ENCODE data around the gene ALDH3A2. TPM values are rescaled to one million over a fixed set of nuclear protein-coding genes. Genes with fewer than 3 reads are reported as not detected.

ALDH3A2 gene
- total RNA-seq, 2 experiments from 2014 or later, result 29.7 to 41.1 TPM

DNA sequence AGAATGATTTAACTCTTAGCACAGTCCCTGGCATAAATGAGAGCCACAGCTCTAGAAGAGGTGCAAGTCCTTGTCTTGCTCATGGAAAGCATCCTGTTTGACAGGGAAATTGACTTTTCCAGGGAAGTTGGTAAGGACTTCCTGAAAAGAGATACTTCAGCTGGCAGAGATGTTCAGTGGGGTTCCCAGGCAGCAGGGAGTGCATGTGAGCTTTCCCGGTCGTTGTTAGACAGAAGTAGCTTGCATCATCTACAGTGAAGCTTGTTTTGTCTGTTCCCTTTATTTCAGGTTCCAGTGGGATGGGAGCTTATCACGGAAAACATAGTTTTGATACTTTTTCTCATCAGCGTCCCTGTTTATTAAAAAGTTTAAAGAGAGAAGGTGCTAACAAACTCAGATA, 22.9 kb downstream of the ALDH3A2 start:
- Histone ChIP-seq H3K79me2 (ENCODE audit: insufficient read depth, low read depth, low read length) (no peaks in the 10 kb centered on the region), H3K36me3 (ENCODE audit: insufficient read depth, low read length) (peaks cover 49% of the 10 kb centered on the region; the same call in 1 of the 2 replicates), H2AFZ (ENCODE audit: low read length) (no peak overlapping the region), H3K9me2 (ENCODE audit: insufficient read depth, low read length) (no peaks in the 10 kb centered on the region), H3K4me1 (ENCODE audit: insufficient read depth, low read length, poor library complexity, severe bottlenecking) (no peaks in the 10 kb centered on the region), H3K4me3 (ENCODE audit: low read depth, low read length, poor library complexity, severe bottlenecking) (no peak overlapping the region), H3K27ac (ENCODE audit: low read depth, low read length, poor library complexity, severe bottlenecking) (no peak overlapping the region), H4K20me1 (ENCODE audit: insufficient read depth, low read length) (no peaks in the 10 kb centered on the region), H3K4me2 (ENCODE audit: low read length) (no peak overlapping the region), H3K9me3 (ENCODE audit: low read length) (no peaks in the 10 kb centered on the region)
- intact Hi-C loops (cut with micrococcal nuclease; ENCODE audit: unreplicated experiment), result no loop called here
- no TSS peak for BruUV-seq (replicated peaks)
- ChIA-PET POLR2A (interaction anchor here (0.7 to 1.7 kb wide), 3 partner anchors 11 to 209 kb away, joined by 3 to 4 read pairs (median 4); no protein-coding TSS in a partner anchor), CTCF (ENCODE audit: unreplicated experiment) (no interaction called here)
- no peak for DNase-seq (ENCODE audit: low spot score)
- TF ChIP-seq, protein P1, sequence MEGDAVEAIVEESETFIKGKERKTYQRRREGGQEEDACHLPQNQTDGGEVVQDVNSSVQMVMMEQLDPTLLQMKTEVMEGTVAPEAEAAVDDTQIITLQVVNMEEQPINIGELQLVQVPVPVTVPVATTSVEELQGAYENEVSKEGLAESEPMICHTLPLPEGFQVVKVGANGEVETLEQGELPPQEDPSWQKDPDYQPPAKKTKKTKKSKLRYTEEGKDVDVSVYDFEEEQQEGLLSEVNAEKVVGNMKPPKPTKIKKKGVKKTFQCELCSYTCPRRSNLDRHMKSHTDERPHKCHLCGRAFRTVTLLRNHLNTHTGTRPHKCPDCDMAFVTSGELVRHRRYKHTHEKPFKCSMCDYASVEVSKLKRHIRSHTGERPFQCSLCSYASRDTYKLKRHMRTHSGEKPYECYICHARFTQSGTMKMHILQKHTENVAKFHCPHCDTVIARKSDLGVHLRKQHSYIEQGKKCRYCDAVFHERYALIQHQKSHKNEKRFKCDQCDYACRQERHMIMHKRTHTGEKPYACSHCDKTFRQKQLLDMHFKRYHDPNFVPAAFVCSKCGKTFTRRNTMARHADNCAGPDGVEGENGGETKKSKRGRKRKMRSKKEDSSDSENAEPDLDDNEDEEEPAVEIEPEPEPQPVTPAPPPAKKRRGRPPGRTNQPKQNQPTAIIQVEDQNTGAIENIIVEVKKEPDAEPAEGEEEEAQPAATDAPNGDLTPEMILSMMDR (conservative IDR thresholded peaks at IDR 0.05; ENCODE audit: low read length), result no peak
- no peak for TF ChIP-seq EZH2phosphoT487 (IDR thresholded peaks at IDR 0.05; ENCODE audit: borderline replicate concordance, low read depth, low read length)

DNA sequence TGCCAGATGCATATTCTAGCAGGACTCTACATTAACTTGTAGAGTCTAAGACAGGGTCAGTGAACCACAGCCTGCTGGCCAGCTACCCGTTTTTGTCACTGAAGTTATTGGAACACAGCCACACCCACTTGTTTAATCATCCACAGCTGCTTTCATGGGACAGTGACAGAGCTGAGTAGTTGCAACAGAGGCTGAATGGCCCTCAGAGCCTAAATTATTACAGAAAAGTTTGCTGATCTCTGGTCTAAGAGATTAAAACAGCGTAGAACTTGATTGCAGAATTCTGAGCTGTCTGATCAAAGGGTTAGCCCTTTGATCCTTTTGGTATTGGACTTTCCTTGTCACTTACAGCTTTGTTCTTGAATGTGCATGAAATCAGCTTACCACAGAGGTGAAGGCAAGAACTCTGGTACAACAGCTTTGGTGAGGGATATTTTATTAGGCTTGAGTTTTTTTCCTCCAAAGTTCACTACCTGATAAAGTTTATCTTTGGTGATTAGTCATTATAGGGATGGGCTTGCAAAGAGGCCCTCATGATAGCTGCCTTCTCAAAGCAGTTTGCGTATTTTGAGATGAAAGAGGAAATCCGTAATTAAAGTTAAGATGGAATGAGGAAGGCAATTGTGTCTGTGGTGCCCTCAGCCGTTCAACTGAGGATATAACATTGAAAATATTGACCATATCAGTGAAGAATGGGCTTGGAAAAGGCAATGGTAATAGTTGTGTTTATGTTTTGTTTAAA, 23.6 kb downstream of the ALDH3A2 start:
- H3K9me3 ChIP-seq (ENCODE audit: low read length), result no peaks in the 10 kb centered on the region
- no peak overlapping the region for H3K27ac ChIP-seq (ENCODE audit: low read depth, low read length, poor library complexity, severe bottlenecking)
- no peak for DNase-seq (ENCODE audit: low spot score)
- TF ChIP-seq, protein P1 (conservative IDR thresholded peaks at IDR 0.05; ENCODE audit: low read length), result no peak
- TF ChIP-seq EZH2phosphoT487 (IDR thresholded peaks at IDR 0.05; ENCODE audit: borderline replicate concordance, low read depth, low read length), result no peak
- H2AFZ ChIP-seq (ENCODE audit: low read length), result no peak overlapping the region
- POLR2A ChIA-PET, result interaction anchor here (0.7 to 1.7 kb wide), 3 partner anchors 10 to 132 kb away, joined by 3 to 4 read pairs (median 4); no protein-coding TSS in a partner anchor
- no peak overlapping the region for H3K4me3 ChIP-seq (ENCODE audit: low read depth, low read length, poor library complexity, severe bottlenecking)
- CTCF ChIA-PET (ENCODE audit: unreplicated experiment), result no interaction called here
- no peaks in the 10 kb centered on the region for H3K9me2 ChIP-seq (ENCODE audit: insufficient read depth, low read length)
- BruUV-seq (replicated peaks), result no TSS peak
- H3K4me1 ChIP-seq (ENCODE audit: insufficient read depth, low read length, poor library complexity, severe bottlenecking), result no peaks in the 10 kb centered on the region
- intact Hi-C loops (cut with micrococcal nuclease; ENCODE audit: unreplicated experiment), result no loop called here
- no peaks in the 10 kb centered on the region for H4K20me1 ChIP-seq (ENCODE audit: insufficient read depth, low read length)
- no peaks in the 10 kb centered on the region for H3K79me2 ChIP-seq (ENCODE audit: insufficient read depth, low read depth, low read length)
- no peak overlapping the region for H3K4me2 ChIP-seq (ENCODE audit: low read length)
- H3K36me3 ChIP-seq (ENCODE audit: insufficient read depth, low read length), result peaks cover 52% of the 10 kb centered on the region; the same call in 1 of the 2 replicates

DNA sequence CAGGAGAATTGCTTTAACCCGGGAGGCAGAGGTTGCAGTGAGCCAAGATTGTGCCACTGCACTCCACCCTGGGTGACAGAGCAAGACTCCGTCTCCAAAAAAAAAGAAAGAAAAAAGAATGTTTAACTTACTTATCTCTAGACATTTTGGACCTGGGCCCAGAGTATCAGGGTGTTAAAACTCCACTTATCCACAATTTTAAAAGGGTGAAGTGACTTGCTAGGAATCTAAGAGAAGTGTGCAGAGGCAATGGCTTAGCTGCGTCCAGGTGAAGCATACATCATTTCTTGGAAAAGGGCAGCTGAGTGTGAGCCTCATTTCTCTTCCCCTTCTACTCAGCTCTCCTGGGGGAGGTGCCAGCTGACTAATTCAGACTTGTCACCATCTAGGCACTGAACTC, 25.1 kb downstream of the ALDH3A2 start:
- BruUV-seq (replicated peaks), result no TSS peak
- H3K9me3 ChIP-seq (ENCODE audit: low read length), result no peaks in the 10 kb centered on the region
- H2AFZ ChIP-seq (ENCODE audit: low read length), result no peak overlapping the region
- H3K4me1 ChIP-seq (ENCODE audit: insufficient read depth, low read length, poor library complexity, severe bottlenecking), result no peaks in the 10 kb centered on the region
- H3K4me3 ChIP-seq (ENCODE audit: low read depth, low read length, poor library complexity, severe bottlenecking), result no peak overlapping the region
- H3K36me3 ChIP-seq (ENCODE audit: insufficient read depth, low read length), result peaks cover 43% of the 10 kb centered on the region; the same call in 1 of the 2 replicates
- no peaks in the 10 kb centered on the region for H4K20me1 ChIP-seq (ENCODE audit: insufficient read depth, low read length)
- ChIA-PET POLR2A (interaction anchor here (0.5 to 0.6 kb wide), 2 partner anchors 73 to 281 kb away, joined by 4 read pairs; no protein-coding TSS in a partner anchor), CTCF (ENCODE audit: unreplicated experiment) (no interaction called here)
- no peak overlapping the region for H3K4me2 ChIP-seq (ENCODE audit: low read length)
- TF ChIP-seq, protein P1 (conservative IDR thresholded peaks at IDR 0.05; ENCODE audit: low read length), result no peak
- no peak for TF ChIP-seq EZH2phosphoT487 (IDR thresholded peaks at IDR 0.05; ENCODE audit: borderline replicate concordance, low read depth, low read length)
- no peaks in the 10 kb centered on the region for H3K79me2 ChIP-seq (ENCODE audit: insufficient read depth, low read depth, low read length)
- H3K27ac ChIP-seq (ENCODE audit: low read depth, low read length, poor library complexity, severe bottlenecking), result no peak overlapping the region
- H3K9me2 ChIP-seq (ENCODE audit: insufficient read depth, low read length), result no peaks in the 10 kb centered on the region
- no peak for DNase-seq (ENCODE audit: low spot score)
- intact Hi-C loops (cut with micrococcal nuclease; ENCODE audit: unreplicated experiment), result no loop called here
